Measurements from ENCODE around the gene ASB5. TPM values are rescaled to one million over a fixed set of nuclear protein-coding genes. Genes with fewer than 3 reads are reported as not detected.

ASB5 gene
- total and polyA plus RNA-seq, 2 donors (not counting 1 experiment from before 2014, with no cell fraction given): not detected

DNA sequence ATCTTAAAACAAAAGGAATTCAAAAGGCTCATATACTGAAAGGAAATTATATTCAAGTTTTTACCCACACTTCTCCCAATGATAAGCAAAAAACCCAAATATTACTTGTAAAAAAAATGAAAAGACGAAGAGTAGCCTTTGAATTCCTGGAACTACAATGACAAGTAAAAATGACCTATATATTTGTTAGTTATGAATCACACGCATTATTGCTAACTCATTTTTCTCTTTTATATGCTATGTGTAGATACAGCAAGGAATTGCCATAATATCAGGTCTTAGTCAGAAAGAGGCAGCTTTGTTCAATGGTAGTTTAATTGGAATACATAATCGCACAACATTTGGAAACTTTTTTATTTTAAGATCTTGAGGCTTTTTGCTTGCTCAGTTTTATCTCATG is 22.7 kb upstream of the ASB5 start:
- H2AFZ ChIP-seq (ENCODE audit: insufficient read depth, low read depth, low read length, poor library complexity, severe bottlenecking): no peak overlapping the region
- no peak overlapping the region for H3K9ac ChIP-seq (ENCODE audit: low read length)
- WGBS (ENCODE audit: insufficient coverage): no CpG with 5 or more reads among the region's 3 CpGs
- DNase-seq (no peak), ATAC-seq (ENCODE audit: low read depth) (no peak)
- no peak for TF ChIP-seq EZH2 (IDR thresholded peaks at IDR 0.05; ENCODE audit: borderline replicate concordance, insufficient read depth, low read depth, low read length, poor library complexity, severe bottlenecking)
- TF ChIP-seq, protein P1, sequence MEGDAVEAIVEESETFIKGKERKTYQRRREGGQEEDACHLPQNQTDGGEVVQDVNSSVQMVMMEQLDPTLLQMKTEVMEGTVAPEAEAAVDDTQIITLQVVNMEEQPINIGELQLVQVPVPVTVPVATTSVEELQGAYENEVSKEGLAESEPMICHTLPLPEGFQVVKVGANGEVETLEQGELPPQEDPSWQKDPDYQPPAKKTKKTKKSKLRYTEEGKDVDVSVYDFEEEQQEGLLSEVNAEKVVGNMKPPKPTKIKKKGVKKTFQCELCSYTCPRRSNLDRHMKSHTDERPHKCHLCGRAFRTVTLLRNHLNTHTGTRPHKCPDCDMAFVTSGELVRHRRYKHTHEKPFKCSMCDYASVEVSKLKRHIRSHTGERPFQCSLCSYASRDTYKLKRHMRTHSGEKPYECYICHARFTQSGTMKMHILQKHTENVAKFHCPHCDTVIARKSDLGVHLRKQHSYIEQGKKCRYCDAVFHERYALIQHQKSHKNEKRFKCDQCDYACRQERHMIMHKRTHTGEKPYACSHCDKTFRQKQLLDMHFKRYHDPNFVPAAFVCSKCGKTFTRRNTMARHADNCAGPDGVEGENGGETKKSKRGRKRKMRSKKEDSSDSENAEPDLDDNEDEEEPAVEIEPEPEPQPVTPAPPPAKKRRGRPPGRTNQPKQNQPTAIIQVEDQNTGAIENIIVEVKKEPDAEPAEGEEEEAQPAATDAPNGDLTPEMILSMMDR (IDR thresholded peaks at IDR 0.05): no peak
- H3K36me3 ChIP-seq (replicated peaks in 1 of 2; ENCODE audit: control extremely low read depth in 1 of 2, control insufficient read depth in 1 of 2, extremely low read depth in 1 of 2, insufficient read depth in 2 of 2, low read length in 1 of 2): no peaks in the 10 kb centered on the region
- Mint-ChIP-seq H3K4me1 (no peaks in the 10 kb centered on the region), H3K4me3 (no peak overlapping the region), H3K27ac (no peak overlapping the region), H3K9me3 (ENCODE audit: insufficient read depth) (no peaks in the 10 kb centered on the region), H3K27me3 (peaks cover 4% of the 10 kb centered on the region)
- intact Hi-C loops (cut with micrococcal nuclease): no loop called here
- no peaks in the 10 kb centered on the region for H3K4me1 ChIP-seq (ENCODE audit: control insufficient read depth in 2 of 2, insufficient read depth in 2 of 2, low read length in 2 of 2)
- no peaks in the 10 kb centered on the region for H3K9me3 ChIP-seq (ENCODE audit: control extremely low read depth in 1 of 3, control insufficient read depth in 2 of 3, insufficient read depth in 1 of 3, low read length in 2 of 3)
- H3K4me3 ChIP-seq (ENCODE audit: control extremely low read depth in 1 of 5, extremely low read depth in 1 of 5, insufficient read depth in 1 of 5, low read depth in 2 of 5, low read length in 4 of 5): no peak overlapping the region
- POLR2A ChIA-PET: no interaction called here
- no peaks in the 10 kb centered on the region for H3K27me3 ChIP-seq (replicated peaks in 1 of 4; ENCODE audit: control extremely low read depth in 1 of 4, control insufficient read depth in 3 of 4, insufficient read depth in 4 of 4, low read length in 3 of 4)
- H3K79me2 ChIP-seq (ENCODE audit: control insufficient read depth, insufficient read depth, low read length): no peaks in the 10 kb centered on the region
- no peak overlapping the region for H3K4me2 ChIP-seq (replicated peaks; ENCODE audit: low read depth, low read length, poor library complexity, severe bottlenecking)
- H3K27ac ChIP-seq (ENCODE audit: low read length in 2 of 2): no peak overlapping the region
- H4K20me1 ChIP-seq (ENCODE audit: control insufficient read depth, insufficient read depth, low read length, poor library complexity, severe bottlenecking): no peaks in the 10 kb centered on the region
- CTCF ChIA-PET: no interaction called here

DNA sequence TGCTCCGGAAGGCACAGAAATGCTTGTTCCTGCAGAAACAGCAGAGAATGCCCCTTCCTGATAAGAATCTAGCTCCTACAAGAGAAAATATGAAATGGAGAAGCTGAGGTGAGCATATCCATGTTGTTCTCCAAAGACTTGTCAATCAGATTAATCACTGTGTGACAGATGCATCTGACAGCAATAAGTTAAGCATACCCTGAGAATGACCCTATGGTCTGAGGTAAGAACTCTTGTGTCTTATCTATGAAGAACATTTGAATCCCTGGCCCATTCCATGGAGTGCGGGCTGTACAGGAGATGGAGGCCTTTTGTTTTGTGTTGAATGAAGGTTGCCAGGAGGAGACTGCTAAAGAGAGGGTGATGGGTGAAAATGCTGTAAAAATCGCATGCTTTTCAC is 21.5 kb upstream of the ASB5 start:
- H3K4me2 ChIP-seq (replicated peaks; ENCODE audit: low read depth, low read length, poor library complexity, severe bottlenecking): no peak overlapping the region
- intact Hi-C loops (cut with micrococcal nuclease): no loop called here

More for the DNA sequence above, 21.5 kb upstream of the ASB5 start:
- H3K27ac ChIP-seq (ENCODE audit: low read length in 2 of 2): no peak overlapping the region
- Mint-ChIP-seq H3K27me3 (peaks cover 4% of the 10 kb centered on the region), H3K27ac (no peak overlapping the region), H3K4me1 (no peaks in the 10 kb centered on the region), H3K4me3 (no peak overlapping the region), H3K9me3 (ENCODE audit: insufficient read depth) (no peaks in the 10 kb centered on the region)
- H4K20me1 ChIP-seq (ENCODE audit: control insufficient read depth, insufficient read depth, low read length, poor library complexity, severe bottlenecking): no peaks in the 10 kb centered on the region
- ATAC-seq (ENCODE audit: low read depth): no peak
- POLR2A ChIA-PET: no interaction called here
- H3K9ac ChIP-seq (ENCODE audit: low read length): no peak overlapping the region
- no peak for DNase-seq
- no peaks in the 10 kb centered on the region for H3K36me3 ChIP-seq (replicated peaks in 1 of 2; ENCODE audit: control extremely low read depth in 1 of 2, control insufficient read depth in 1 of 2, extremely low read depth in 1 of 2, insufficient read depth in 2 of 2, low read length in 1 of 2)
- H3K4me3 ChIP-seq (ENCODE audit: control extremely low read depth in 1 of 5, extremely low read depth in 1 of 5, insufficient read depth in 1 of 5, low read depth in 2 of 5, low read length in 4 of 5): no peak overlapping the region
- 100% methylated on average over 1 of the region's 3 CpGs for WGBS (ENCODE audit: insufficient coverage)
- CTCF ChIA-PET: no interaction called here
- H3K9me3 ChIP-seq (ENCODE audit: control extremely low read depth in 1 of 3, control insufficient read depth in 2 of 3, insufficient read depth in 1 of 3, low read length in 2 of 3): no peaks in the 10 kb centered on the region
- TF ChIP-seq EZH2 (IDR thresholded peaks at IDR 0.05; ENCODE audit: borderline replicate concordance, insufficient read depth, low read depth, low read length, poor library complexity, severe bottlenecking): no peak
- TF ChIP-seq, protein P1 (IDR thresholded peaks at IDR 0.05): no peak
- H2AFZ ChIP-seq (ENCODE audit: insufficient read depth, low read depth, low read length, poor library complexity, severe bottlenecking): no peak overlapping the region
- H3K4me1 ChIP-seq (ENCODE audit: control insufficient read depth in 2 of 2, insufficient read depth in 2 of 2, low read length in 2 of 2): no peaks in the 10 kb centered on the region
- no peaks in the 10 kb centered on the region for H3K79me2 ChIP-seq (ENCODE audit: control insufficient read depth, insufficient read depth, low read length)
- no peaks in the 10 kb centered on the region for H3K27me3 ChIP-seq (replicated peaks in 1 of 4; ENCODE audit: control extremely low read depth in 1 of 4, control insufficient read depth in 3 of 4, insufficient read depth in 4 of 4, low read length in 3 of 4)
